Endothelial cell of umbilical vein (primary cell): Measurements from ENCODE around the gene SEH1L. TPM values are rescaled to one million over a fixed set of nuclear protein-coding genes. Genes with fewer than 3 reads are reported as not detected.

Source experiments
- BruUV-seq: library from RNA; stranded (reverse); fragments of 400-500 nt; replicated peaks from 2 replicates; lab custom pipeline; 2021; lab: Mats Ljungman, UMichigan
- CTCF ChIA-PET: fragments of 300-600, 350-600 bp; sonication (Branson Sonifier 250); formaldehyde crosslinking; loops from one replicate; lab custom pipeline; 2021; ENCODE audit warnings: antibody characterized with exemption, inconsistent platforms; lab: Charles Lee
- POLR2A ChIA-PET: fragments of 300-600, 350-600 bp; sonication (Branson Sonifier 250); formaldehyde crosslinking; loops from one replicate; lab custom pipeline; 2021; ENCODE audit warnings: antibody characterized with exemption, inconsistent platforms; lab: Charles Lee
- DNase-seq: peaks from one replicate; pipeline ENCODE4 v3.0.0-alpha.2; 2011; ENCODE audit warnings: low read depth, low spot score
- FAIRE-seq: peaks from 2 replicates; lab custom pipeline; 2011; peaks lifted over from hg19 to GRCh38; lab: Jason Lieb, UNC
- H2AFZ ChIP-seq: 2 replicates; pipeline ENCODE4 v1.6.0; 2012; ENCODE audit warnings: low read depth, low read length, control low read depth, inconsistent platforms
- H3K27ac ChIP-seq: 2 replicates; pipeline ENCODE4 v1.5.1; 2011; ENCODE audit warnings: low read depth, mild to moderate bottlenecking, control low read depth, low read length, moderate library complexity; ENCODE audit not compliant: insufficient read depth
- H3K27me3 ChIP-seq, 2 experiments: 2 replicates each; pipeline versions ENCODE4 v1.6.0 to v1.6.1; 2011; ENCODE audit warnings: low read length in 2 of 2, mixed read lengths in 1 of 2; ENCODE audit not compliant: control insufficient read depth in 2 of 2, insufficient read depth in 2 of 2
- H3K36me3 ChIP-seq, 2 experiments: 2 replicates in 1 of 2; 3 replicates in 1 of 2; pipeline ENCODE4 v1.5.1; 2011; ENCODE audit warnings: low read length in 2 of 2, mild to moderate bottlenecking in 1 of 2, moderate library complexity in 1 of 2; ENCODE audit not compliant: control insufficient read depth in 2 of 2, insufficient read depth in 2 of 2; ENCODE audit errors: extremely low read depth in 1 of 2
- H3K4me1 ChIP-seq: 3 replicates; pipeline ENCODE4 v1.5.1; 2011; ENCODE audit warnings: mild to moderate bottlenecking, low read length; ENCODE audit not compliant: control insufficient read depth, insufficient read depth; ENCODE audit errors: extremely low read depth
- H3K4me2 ChIP-seq: 2 replicates; pipeline ENCODE4 v1.6.1; 2011; ENCODE audit warnings: low read length, control low read depth, mixed read lengths; ENCODE audit not compliant: insufficient read depth
- H3K4me3 ChIP-seq, 3 experiments: fragments of 200-600 bp in 1 of 3; sonication (generic), shearing (Covaris generic) in 1 of 3; replicated peaks in 1 of 3; 2 replicates each; pipeline ENCODE4 v1.5.1; 2011 to 2016; ENCODE audit warnings: control low read depth in 3 of 3, low read length in 3 of 3, mild to moderate bottlenecking in 2 of 3, inconsistent platforms in 1 of 3, low read depth in 1 of 3, moderate library complexity in 1 of 3; ENCODE audit not compliant: insufficient read depth in 1 of 3
- H3K79me2 ChIP-seq: 2 replicates; pipeline ENCODE4 v1.6.0; 2012; ENCODE audit warnings: low read length, inconsistent platforms; ENCODE audit not compliant: control insufficient read depth, insufficient read depth
- H3K9ac ChIP-seq: replicated peaks from 2 replicates; pipeline ENCODE3; 2011; ENCODE audit warnings: low read length, control low read depth; ENCODE audit not compliant: insufficient read depth; ENCODE audit errors: extremely low read depth
- H3K9me1 ChIP-seq: replicated peaks from 3 replicates; pipeline ENCODE4 v1.6.0; 2011; ENCODE audit warnings: mild to moderate bottlenecking, low read length; ENCODE audit not compliant: control insufficient read depth, insufficient read depth; ENCODE audit errors: extremely low read depth
- H3K9me3 ChIP-seq: replicated peaks from 2 replicates; pipeline ENCODE4 v1.5.1; 2012; ENCODE audit warnings: low read length, inconsistent platforms; ENCODE audit not compliant: control insufficient read depth, insufficient read depth
- H4K20me1 ChIP-seq: replicated peaks from 2 replicates; pipeline ENCODE3; 2011; ENCODE audit warnings: mild to moderate bottlenecking, low read length; ENCODE audit not compliant: control insufficient read depth, insufficient read depth; ENCODE audit errors: extremely low read depth
- FOS ChIP-seq: IDR thresholded peaks from 2 replicates; pipeline ENCODE4 v1.6.1; 2011; ENCODE audit warnings: mild to moderate bottlenecking, low read length, moderate library complexity, borderline replicate concordance; ENCODE audit not compliant: insufficient read depth
- GATA2 ChIP-seq: IDR thresholded peaks from 2 replicates; pipeline ENCODE4 v1.7.0; 2011; ENCODE audit warnings: low read depth, mild to moderate bottlenecking, moderate library complexity, mixed read lengths, low read length; ENCODE audit not compliant: insufficient read length, insufficient read depth
- MYC ChIP-seq: IDR thresholded peaks from one replicate; pipeline ENCODE4 v1.6.1; 2011; ENCODE audit warnings: mild to moderate bottlenecking, low read depth, low read length
- POLR2A ChIP-seq: IDR thresholded peaks from 2 replicates; pipeline ENCODE4 v1.6.1; 2012; ENCODE audit warnings: low read depth, mild to moderate bottlenecking, control low read depth, low read length
- POLR2AphosphoS5 ChIP-seq: IDR thresholded peaks from 2 replicates; pipeline ENCODE4 v1.6.1; 2012; ENCODE audit warnings: low read depth, mild to moderate bottlenecking, control low read depth, low read length, moderate library complexity; ENCODE audit not compliant: insufficient read depth
- dilution Hi-C: fragments of 300-500 bp; cut with MboI; formaldehyde crosslinking; loops from one replicate; pipeline ENCODE4 v1.15.0; 2019; ENCODE audit warnings: low sequenced_read_pairs; ENCODE audit not compliant: extremely low pct_ligation_motif_present
- intact Hi-C: fragments of 100-400 bp; cut with micrococcal nuclease; formaldehyde crosslinking; loops from one replicate; pipeline ENCODE4 v1.10.0; 2022
- polyA plus RNA-seq, 4 experiments: library from polyadenylated mRNA; depleted of rRNA in 3 of 4; stranded (reverse) in 3 of 4; unstranded in 1 of 4; fragments of >200 nt; gene quantifications; 2 replicates each; pipeline versions ENCODE4 v1.2.1 to v1.2.3, GENCODE V29; 2011 to 2012; ENCODE audit warnings: missing spikeins in 1 of 4
- total RNA-seq: library from RNA; stranded (reverse); gene quantifications from 2 replicates; pipeline ENCODE4 v1.2.3, GENCODE V29; 2021
- TF ChIP-seq, protein P1 (sequence below), 2 donors: IDR thresholded peaks; 1 replicate in 1 of 2; 2 replicates in 1 of 2; pipeline ENCODE4 v1.5.1; 2011; ENCODE audit warnings: low read length in 2 of 2, mild to moderate bottlenecking in 2 of 2, moderate library complexity in 2 of 2, control low read depth in 1 of 2, inconsistent platforms in 1 of 2, low read depth in 1 of 2; ENCODE audit not compliant: insufficient read depth in 1 of 2; ENCODE audit errors: extremely low read depth in 1 of 2

The SEH1L gene
- total and polyA plus RNA-seq, 2 donors (not counting 3 experiments of a cell fraction or from before 2014, with no cell fraction given) = 19.8 to 42.8 TPM

DNA sequence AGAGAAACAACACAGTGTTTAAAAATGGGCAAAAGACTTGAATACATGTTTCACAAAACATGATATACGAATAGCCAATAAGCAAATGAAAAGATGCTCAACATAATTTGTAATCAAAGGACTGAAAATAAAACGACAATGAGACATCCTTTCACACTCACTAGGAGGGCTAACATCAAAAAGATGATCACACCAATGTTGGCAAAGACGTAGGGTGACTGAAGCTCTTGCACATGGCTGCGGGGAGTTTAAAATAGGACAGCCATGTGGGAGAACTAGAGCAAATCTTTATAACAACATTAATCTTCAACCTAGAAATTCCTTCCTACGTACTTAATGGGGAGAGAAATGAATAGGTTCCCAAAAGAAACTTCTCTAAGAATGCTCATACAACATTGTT, 19.2 kb upstream of the SEH1L start:
- H3K9me3 ChIP-seq = no peaks in the 10 kb centered on the region
- H4K20me1 ChIP-seq = no peaks in the 10 kb centered on the region
- no peaks in the 10 kb centered on the region for H3K79me2 ChIP-seq
- FAIRE-seq = no peak
- ChIA-PET POLR2A (no interaction called here), CTCF (interaction anchor here (1.5 kb wide), 1 partner anchor 185 kb away, joined by 4 read pairs; no protein-coding TSS in a partner anchor)
- H3K9me1 ChIP-seq = no peaks in the 10 kb centered on the region
- dilution Hi-C loops = no loop called here
- no peak overlapping the region for H3K27ac ChIP-seq
- no peak overlapping the region for H2AFZ ChIP-seq
- no peaks in the 10 kb centered on the region for H3K4me1 ChIP-seq
- no TSS peak for BruUV-seq
- TF ChIP-seq FOS (no peak), POLR2A (no peak), GATA2 (no peak), MYC (no peak), POLR2AphosphoS5 (no peak)
- TF ChIP-seq, protein P1, sequence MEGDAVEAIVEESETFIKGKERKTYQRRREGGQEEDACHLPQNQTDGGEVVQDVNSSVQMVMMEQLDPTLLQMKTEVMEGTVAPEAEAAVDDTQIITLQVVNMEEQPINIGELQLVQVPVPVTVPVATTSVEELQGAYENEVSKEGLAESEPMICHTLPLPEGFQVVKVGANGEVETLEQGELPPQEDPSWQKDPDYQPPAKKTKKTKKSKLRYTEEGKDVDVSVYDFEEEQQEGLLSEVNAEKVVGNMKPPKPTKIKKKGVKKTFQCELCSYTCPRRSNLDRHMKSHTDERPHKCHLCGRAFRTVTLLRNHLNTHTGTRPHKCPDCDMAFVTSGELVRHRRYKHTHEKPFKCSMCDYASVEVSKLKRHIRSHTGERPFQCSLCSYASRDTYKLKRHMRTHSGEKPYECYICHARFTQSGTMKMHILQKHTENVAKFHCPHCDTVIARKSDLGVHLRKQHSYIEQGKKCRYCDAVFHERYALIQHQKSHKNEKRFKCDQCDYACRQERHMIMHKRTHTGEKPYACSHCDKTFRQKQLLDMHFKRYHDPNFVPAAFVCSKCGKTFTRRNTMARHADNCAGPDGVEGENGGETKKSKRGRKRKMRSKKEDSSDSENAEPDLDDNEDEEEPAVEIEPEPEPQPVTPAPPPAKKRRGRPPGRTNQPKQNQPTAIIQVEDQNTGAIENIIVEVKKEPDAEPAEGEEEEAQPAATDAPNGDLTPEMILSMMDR (IDR thresholded peaks at IDR 0.05; ENCODE audit: extremely low read depth in 1 of 2, insufficient read depth in 1 of 2, low read depth in 1 of 2, low read length in 2 of 2) = no peak
- no peak overlapping the region for H3K9ac ChIP-seq
- no peak overlapping the region for H3K4me3 ChIP-seq
- no peak for DNase-seq
- intact Hi-C loops = no loop called here
- peaks cover 3 to 4% of the 10 kb centered on the region in 2 experiments for H3K27me3 ChIP-seq
- no peaks in the 10 kb centered on the region for H3K36me3 ChIP-seq
- H3K4me2 ChIP-seq = no peak overlapping the region
